ENCODE measurements around the gene NFIB.

- no peak for TF ChIP-seq POLR2A (IDR thresholded peaks at IDR 0.05; ENCODE audit: low read depth, low read length)
- no peak for TF ChIP-seq POU2F2 (IDR thresholded peaks at IDR 0.05; ENCODE audit: low read depth, low read length)
- no peak for TF ChIP-seq POLR2AphosphoS5 (IDR thresholded peaks at IDR 0.05; ENCODE audit: low read depth, low read length)
- no peak for TF ChIP-seq TAF1 (IDR thresholded peaks at IDR 0.05; ENCODE audit: low read depth, low read length)
- TF ChIP-seq SPI1 (IDR thresholded peaks at IDR 0.05; ENCODE audit: low read depth, low read length), result no peak
Observed at GRCh38 chr9:14216612-14217194, 97.2 kb downstream of the NFIB start.
